HK-2 (cell line): Measurements from ENCODE around the gene PNLIP.

Experiments used
- DNase-seq: peaks from one replicate; pipeline ENCODE4 v3.0.0-alpha.2; 2018; ENCODE audit not compliant: unreplicated experiment

The PNLIP gene

GRCh38 chr10:116545756-116546155, at the start of gene PNLIP:
TSS of gene PNLIP (plus strand) at chr10:116545931. CDS start at chr10:116546093, 162 bp downstream.
- no peak for DNase-seq

DNA sequence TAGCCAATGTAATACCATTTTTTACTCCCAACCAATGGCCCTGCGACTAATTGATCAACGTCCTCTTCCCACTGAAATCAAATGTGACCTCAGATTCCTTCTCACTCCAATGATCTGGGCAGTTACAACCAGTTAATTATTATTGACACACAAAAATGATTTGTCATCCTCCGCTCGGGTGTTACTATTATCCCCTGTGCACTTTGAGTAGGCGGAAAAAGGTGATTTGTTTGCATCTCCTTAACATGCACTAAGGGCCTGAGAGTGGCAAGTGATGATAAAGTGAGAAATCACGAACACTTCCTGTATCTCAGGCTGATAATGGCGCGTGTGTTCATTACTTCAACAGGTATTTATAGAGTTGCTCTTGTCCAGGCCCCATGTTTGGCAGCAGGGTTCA, 40.9 kb upstream of the PNLIP start:
- no peak for DNase-seq

- no peak for DNase-seq
Measured at GRCh38 chr10:116510565-116510964, 35.2 kb upstream of the PNLIP start.

DNA sequence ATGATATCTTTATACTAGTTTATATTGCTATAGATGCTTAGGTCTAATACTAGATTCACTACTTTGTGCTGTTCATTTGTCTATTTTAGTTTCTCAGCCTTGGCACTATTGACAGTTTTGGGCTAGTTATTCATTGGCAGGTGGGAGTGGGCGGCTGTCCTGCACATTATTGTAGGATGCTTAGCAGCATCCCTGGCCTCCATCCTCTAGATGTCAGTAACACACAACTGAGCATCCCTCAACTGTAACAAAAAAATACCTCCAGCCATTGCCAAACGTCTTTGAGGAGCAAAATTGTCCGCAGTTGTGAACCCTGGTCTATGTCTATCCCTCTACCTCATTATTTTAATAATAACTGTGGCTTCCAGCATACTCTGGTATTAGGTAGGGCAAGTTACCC, 34.4 kb upstream of the PNLIP start:
- no peak for DNase-seq

GRCh38 chr10:116521424-116522290, 24.1 kb upstream of the PNLIP start:
- DNase-seq, result no peak

DNA sequence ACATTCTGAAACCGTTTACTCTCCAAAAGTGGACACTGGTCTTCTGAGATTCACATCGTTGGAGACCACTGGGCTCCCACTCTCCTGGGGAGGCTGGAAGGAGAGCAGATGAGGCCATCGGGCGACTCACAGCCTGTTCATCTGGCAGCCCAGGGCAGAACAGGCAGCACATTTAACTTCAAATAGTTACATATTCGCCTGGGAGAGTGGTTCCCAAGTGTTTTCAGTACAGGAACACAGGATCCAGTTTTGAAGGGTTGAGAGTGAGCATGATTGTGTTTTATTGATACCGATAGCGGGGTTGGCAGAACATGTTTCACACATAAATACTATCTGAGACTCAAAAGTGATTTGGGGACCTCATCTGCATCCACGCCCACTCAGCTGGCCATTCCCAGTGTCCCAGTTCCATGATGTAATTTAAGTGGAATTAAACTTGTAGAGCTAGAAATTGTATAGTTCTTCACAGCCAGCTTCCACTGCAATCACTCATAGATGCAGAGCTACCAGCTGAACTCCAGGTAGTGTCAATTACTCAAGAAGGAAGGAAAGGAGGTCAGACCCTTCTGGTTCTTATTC, 22.8 kb upstream of the PNLIP start:
- no peak for DNase-seq

DNA sequence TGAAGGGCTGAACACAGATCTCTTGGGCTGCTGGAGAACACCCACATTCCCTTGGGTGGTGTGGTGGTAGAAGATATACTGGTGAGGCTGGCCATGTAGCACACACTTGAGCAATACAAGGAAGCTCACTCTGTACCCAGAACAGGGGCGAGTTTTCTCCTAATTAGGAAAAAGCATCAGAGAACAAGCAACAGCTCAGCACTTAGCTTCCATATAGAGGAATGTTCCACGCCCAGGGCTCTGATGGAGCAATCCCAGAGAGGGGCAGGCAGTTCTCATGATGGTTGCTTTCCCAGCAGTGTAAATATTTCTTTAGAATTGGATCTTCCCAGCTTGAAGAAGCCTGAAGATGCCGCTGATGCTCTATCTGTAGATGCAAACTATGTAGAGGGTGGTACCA, 21.0 kb upstream of the PNLIP start:
- no peak for DNase-seq

- DNase-seq, result no peak
Measured at GRCh38 chr10:116526219-116526618, 19.5 kb upstream of the PNLIP start.

DNA sequence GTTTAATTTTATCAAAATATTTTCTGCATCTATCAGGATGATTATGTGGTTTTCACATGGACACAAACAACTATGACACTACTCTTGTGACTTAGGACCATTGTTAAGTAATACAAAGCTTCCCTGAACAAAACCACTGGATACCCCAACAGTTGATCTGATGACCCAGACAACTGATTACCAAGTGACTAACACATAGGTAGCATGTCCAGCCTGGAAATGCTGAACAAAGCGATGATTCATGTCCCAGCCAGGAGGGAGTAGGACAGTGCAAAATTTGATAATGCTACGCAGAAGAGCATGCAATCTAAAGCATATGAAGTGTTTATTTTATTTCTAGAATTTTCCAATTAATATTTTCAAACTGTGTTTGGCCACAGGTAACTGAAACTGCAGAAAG, 8.9 kb upstream of the PNLIP start:
- no peak for DNase-seq

DNA sequence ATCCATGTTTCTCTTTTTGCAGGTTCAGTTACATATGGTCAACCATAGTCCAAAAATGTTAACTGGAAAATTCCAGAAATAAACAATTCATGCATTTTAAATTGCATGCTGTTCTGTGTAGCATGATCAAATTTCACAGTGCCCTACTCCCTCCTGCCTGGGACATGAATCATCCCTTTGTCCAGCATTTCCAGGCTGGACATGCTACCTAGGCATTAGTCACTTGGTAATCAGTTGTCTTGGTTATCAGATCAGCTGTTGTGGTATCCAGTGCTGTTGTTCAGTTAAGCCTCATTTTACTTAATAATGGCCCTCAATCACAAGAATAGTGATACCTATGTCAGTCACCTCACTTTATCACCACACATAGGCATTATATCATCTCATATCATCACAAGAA, 7.3 kb upstream of the PNLIP start:
- DNase-seq, result peak; percentile 15

- no peak for DNase-seq
Measured at GRCh38 chr10:116538992-116539391, 6.7 kb upstream of the PNLIP start.

GRCh38 chr10:116540814-116541213, 4.9 kb upstream of the PNLIP start:
- DNase-seq, result no peak

DNA sequence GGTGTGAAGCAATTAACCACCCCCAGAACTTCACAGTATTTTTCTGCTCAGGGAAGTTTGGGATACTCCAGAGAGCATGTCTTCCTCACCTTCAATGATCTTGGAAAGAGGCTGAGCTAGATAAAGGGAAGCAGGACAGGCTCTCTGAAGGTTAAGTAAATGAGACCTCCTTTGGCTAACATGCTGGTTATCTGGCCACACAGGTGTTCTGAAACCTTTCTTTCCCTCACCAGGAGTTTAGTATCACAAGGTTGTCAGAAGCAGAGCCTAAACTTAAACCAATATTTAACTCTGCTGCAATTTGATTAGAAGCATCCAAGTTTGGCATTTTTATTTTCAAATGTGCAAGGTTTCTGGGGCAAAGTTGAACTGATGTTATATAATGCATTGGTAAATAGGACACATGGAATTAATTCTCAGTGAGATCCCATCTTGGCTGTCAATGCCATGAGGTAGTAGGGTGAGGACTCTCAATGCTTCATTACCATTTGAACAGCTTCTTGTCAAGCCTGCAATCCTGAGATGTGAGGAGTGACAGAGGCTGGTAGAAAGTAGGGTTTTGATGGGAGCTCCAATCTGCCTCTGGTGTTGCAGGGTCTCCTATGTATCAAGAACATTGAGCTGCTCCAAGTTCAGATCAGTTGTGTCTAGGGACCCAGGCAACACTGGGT, 3.6 kb upstream of the PNLIP start:
- no peak for DNase-seq

- no peak for DNase-seq
Measured at GRCh38 chr10:116545122-116545521, 609 bp upstream of the PNLIP start.

- no peak for DNase-seq
Measured at GRCh38 chr10:116548301-116548700, 2.6 kb downstream of the PNLIP start.

- DNase-seq, result no peak
Measured at GRCh38 chr10:116553378-116553980, 7.7 kb downstream of the PNLIP start.

DNA sequence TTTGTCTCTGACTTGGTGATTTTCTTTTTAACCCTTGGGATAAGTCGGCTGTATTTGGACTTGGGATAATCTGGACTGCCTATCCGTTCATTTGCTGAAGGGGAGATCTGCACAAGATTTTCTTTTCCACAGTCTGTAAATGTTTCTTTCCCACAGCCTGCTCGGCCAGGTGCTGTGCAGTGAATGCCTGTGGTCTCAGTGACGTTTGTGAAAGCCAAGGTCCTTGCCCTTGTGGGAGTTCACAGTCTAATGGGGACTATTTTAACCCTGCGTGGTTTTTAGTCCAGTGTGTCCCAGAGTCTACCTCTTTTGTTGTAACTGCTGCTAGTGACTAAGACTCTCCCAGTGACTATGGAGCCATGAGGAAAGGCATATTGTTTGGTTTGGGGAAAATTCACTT, 8.9 kb downstream of the PNLIP start:
- no peak for DNase-seq

- no peak for DNase-seq
Measured at GRCh38 chr10:116555880-116556279, 10.1 kb downstream of the PNLIP start.

DNA sequence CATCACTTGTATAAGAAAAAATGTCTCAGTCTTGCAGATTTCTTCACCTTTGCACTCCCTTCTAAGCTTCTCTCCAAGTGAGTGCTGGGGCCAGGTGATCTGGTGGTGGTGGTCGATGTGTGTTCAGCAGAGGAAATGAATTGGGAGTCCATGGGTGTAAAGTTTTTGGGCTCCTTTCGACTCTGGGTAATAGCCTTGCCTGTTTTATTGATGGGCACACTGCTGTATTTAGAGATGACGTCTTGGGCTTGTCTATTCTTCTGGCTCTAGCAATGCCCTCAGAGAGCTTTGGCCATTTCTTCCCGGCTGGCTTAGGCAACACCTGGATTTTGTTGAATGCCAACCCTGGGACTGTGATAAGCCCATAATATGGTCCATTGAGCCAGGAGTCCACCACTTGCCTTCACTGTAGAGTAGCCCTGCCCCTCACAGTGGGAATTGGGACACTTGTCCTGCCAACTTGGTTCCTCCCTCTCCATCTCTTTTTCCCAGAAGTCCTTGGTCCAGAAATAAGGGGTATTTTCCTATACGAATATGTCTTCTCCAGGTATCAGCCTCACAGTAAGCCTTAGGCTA, 11.7 kb downstream of the PNLIP start:
- DNase-seq, result no peak

- no peak for DNase-seq
Measured at GRCh38 chr10:116565534-116565933, 19.8 kb downstream of the PNLIP start.

GRCh38 chr10:116566932-116567331, 21.2 kb downstream of the PNLIP start:
- no peak for DNase-seq

DNA sequence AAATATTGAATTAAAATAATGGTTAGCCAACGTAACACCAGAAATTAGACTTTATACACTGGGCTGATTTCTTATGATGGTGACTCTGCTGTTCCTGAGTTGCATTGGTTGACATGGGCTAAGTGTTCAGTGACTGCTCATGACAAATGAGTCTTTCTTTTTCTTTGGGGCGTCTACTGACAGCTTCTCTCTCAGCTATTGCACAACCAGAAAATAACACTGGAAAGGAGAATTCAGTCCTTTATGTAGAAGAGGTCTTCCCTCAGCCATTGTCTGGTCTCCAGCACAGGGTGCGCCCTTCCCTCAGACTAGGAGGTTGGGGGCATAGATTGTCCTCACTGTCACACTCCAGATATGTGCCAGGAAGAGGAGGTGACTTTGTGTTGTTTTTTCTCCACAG, 21.6 kb downstream of the PNLIP start:
- DNase-seq, result no peak
